Heart left ventricle (tissue), 13 donors: ENCODE data around the gene SFTPA2.
"Not testable (repeated sequence)": the region's sequence is repeated elsewhere in the genome, so short reads cannot be mapped to it uniquely, and the experiment has no call there.

ENCODE experiments used
- CTCF ChIP-seq, 12 donors: fragments of 200-600 bp; sonication (generic) in 4 of 12; IDR thresholded peaks; one replicate each; pipeline versions ENCODE4 v1.5.0 to v1.8.0; 2018 to 2022; ENCODE audit warnings: antibody characterized with exemption in 12 of 12, mild to moderate bottlenecking in 5 of 12
- POLR2A ChIP-seq, 2 donors: fragments of 450-650 bp; IDR thresholded peaks; one replicate each; pipeline ENCODE4 v1.6.1; 2017; ENCODE audit warnings: antibody characterized with exemption in 2 of 2, mild to moderate bottlenecking in 2 of 2, moderate library complexity in 2 of 2
- donor health status: ischemic (EF 13 %, LVEDD 7.1; RV severe dilation, severe dysfunction).
- donor health status: DM: no; HTN: yes; CAD: no.
- donor health status: DM: no; HTN: no; CAD: no.
- donor health status: ischemic (EF 25% LVEDD 6.9; RV normal size, moderate dysfunction).
- donor health status: ischemic (EF 25% LVEDD 5.7; RV mildly dilated, moderate dysfunction).
- donor health status: ischemic (EF 35%, LVEDD 5.7; RV mildly dilated, moderate dysfunction).
- donor health status: nonischemic (EF 11% LVEDD 7.7; RV severe dilation, severe dysfunction).
- donor health status: DM: yes; HTN: yes; CAD: no.
- donor health status: PGD.
- donor health status: ischemic (EF 29% LVEDD 5.4; RV normal size, mild dysfunction).
- donor health status: nonischemic (EF 23%, LVEDD 6.1; RV moderate dilation, normal function).

GRCh38 chr10:79511891-79512583, 48.2 kb downstream of the SFTPA2 start, which contains the start of gene EIF5AL1:
- not testable (repeated sequence) for TF ChIP-seq CTCF, POLR2A (IDR thresholded peaks at IDR 0.05)
